GM23248 (cell line): ENCODE results near the gene MILR1.

ENCODE experiments used
- EZH2 ChIP-seq: fragments of 200-600 bp; sonication (generic); IDR thresholded peaks from 2 replicates; pipeline ENCODE4 v1.6.1; 2018; ENCODE audit warnings: antibody characterized with exemption, mild to moderate bottlenecking; ENCODE audit not compliant: insufficient read depth, poor library complexity, severe bottlenecking
- EZH2phosphoT487 ChIP-seq: fragments of 200-600 bp; sonication (generic); IDR thresholded peaks from 2 replicates; pipeline ENCODE4 v1.6.1; 2018; ENCODE audit warnings: antibody characterized with exemption, moderate library complexity, mild to moderate bottlenecking, low read depth; ENCODE audit not compliant: insufficient read depth

DNA sequence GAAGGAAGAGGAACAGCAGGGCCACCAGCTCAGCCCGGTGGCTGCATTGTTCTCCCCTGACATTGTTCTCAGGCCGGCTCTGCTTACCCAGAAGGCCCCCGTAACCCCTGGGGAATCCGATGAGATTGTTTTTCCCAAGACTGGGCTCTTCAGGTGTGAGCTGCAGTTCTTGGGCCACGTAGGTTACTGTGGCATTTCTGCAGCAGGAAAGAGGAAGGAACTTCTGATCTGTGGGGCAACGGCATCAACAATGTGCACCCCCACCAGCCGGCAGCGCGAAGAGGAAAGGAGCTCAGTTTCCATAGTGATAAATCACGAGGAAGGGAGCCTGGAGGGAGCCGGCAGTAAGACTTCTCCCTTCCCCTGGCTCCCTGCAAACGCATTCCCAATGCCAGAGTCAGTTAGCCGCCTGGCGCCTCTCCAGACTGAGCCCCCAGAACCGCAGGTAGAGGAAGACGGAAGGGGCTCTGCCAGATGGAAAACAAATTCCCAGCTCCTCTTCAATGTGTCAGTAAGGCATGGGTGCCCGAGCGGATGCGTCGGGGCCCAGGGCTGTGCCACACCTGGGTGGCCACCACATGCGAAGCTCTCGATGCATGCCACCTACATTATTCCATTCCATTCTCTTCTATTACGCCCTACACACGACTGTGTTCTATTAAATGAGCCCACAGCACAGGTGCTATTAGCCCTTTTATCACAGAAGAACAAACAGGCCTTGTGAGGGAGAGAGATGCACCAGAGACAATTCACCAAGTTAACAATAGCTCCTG lies 36.7 kb upstream of the MILR1 start:
- TF ChIP-seq EZH2phosphoT487 (no peak), EZH2 (no peak)
